Measurements from ENCODE around the gene GALNT6.

The GALNT6 gene

GRCh38 chr12:51322452-51322851 is 68.8 kb downstream of the GALNT6 start:
- no peak for DNase-seq (ENCODE audit: low spot score)

DNA sequence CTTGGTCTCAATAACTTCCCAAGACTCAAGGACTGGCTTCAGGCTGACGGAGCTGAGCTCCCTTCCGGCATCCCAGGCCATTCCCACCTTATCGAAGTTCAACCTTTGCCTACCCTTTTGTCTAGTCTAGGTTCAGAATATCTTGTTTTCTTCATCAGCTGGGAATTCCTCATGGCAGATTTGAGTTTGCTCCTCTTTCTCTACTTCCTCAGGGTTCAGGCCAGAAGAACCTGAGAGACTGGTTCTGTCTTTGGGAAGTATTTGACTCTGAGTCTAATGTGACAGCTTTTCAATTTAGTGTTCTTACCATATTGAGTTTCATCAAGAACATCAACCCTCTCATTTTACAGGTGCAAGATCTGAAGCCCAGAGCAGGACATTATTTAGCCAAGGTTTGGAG is 69.3 kb downstream of the GALNT6 start:
- no peak for DNase-seq (ENCODE audit: low spot score)

GRCh38 chr12:51320695-51321320 is 70.4 kb downstream of the GALNT6 start:
- no peak for DNase-seq (ENCODE audit: low spot score)

- no peak for DNase-seq (ENCODE audit: low spot score)
Measured at GRCh38 chr12:51320311-51320694, 70.9 kb downstream of the GALNT6 start.

GRCh38 chr12:51318846-51319599 is 72.2 kb downstream of the GALNT6 start:
- no peak for DNase-seq (ENCODE audit: low spot score)

DNA sequence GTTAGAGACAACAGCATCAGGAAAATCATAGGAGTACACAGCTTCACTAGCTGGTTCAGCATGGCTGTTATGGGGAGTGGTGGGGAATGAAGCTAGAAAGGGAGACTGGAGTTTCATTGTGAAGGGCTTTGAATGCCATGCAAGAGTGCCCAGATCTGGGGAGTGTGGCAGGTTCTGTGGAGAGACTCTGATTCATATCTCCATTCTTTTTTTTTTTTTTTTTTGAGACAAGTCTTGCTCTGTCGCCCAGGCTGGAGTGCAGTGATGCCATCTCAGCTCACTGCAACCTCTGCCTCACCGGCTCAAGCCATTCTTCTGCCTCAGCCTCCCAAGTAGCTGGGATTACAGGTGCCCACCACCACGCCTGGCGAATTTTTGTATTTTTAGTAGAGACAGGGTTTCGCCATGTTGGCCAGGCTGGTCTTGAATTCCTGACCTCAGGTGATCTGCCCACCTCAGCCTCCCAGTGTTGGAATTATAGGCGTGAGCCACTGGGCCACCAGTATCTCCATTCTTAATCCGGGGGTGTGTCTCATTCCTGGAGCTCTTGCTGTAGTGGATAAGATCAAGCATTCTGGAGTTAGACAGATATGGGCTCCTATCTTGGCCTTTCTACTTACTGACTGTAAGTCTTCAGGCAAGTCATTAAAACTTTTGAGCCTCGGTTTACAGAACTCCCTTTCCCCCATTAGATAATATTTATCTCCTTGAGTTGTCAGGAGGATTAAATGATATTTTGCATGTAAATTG is 73.0 kb downstream of the GALNT6 start:
- peak; percentile 58 for DNase-seq (ENCODE audit: low spot score)

DNA sequence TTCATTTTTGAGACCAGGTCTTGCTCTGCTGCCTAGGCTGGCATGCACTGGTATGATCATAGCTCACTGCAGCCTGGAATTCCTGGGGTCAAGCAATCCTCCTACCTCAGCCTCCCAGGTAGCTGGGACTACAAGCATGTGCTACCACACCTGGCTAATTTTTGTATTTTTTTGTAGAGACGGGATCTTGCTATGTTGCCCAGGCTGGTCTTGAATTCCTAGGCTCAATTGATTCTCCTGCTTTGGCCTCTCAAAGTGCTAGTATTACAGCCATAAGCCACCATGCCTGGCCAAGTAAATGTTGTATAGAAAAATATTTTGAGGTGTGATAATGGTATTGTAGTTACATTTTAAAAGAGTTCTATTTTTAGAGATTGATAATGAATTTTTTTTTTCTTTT is 79.8 kb downstream of the GALNT6 start:
- DNase-seq (ENCODE audit: low spot score), result no peak

GRCh38 chr12:51307655-51308593 is 83.3 kb downstream of the GALNT6 start:
- peak; percentile 81 for DNase-seq (ENCODE audit: low spot score)

GRCh38 chr12:51306507-51306906 is 84.7 kb downstream of the GALNT6 start:
- DNase-seq (ENCODE audit: low spot score), result no peak
